IPS-18a (cell line): Measurements from ENCODE around the gene LOC101059915.
"Not testable (repeated sequence)": the region's sequence is repeated elsewhere in the genome, so short reads cannot be mapped to it uniquely, and the experiment has no call there.

Experiments
- H3K27ac ChIP-seq: one replicate; pipeline ENCODE4 v1.5.1; 2013; ENCODE audit warnings: low read length
- H3K27me3 ChIP-seq: one replicate; pipeline ENCODE4 v1.6.1; 2013; ENCODE audit warnings: mild to moderate bottlenecking, low read length; ENCODE audit not compliant: control insufficient read depth, insufficient read depth
- H3K36me3 ChIP-seq: one replicate; pipeline ENCODE4 v1.6.1; 2013; ENCODE audit warnings: low read depth, low read length; ENCODE audit not compliant: control insufficient read depth
- H3K4me1 ChIP-seq: one replicate; pipeline ENCODE4 v1.6.1; 2013; ENCODE audit warnings: low read depth, low read length; ENCODE audit not compliant: control insufficient read depth
- H3K4me3 ChIP-seq: one replicate; pipeline ENCODE4 v1.5.1; 2013; ENCODE audit warnings: low read length
- H3K9ac ChIP-seq: one replicate; pipeline ENCODE4 v1.6.1; 2013; ENCODE audit warnings: mild to moderate bottlenecking, low read length, moderate library complexity
- H3K9me3 ChIP-seq: one replicate; pipeline ENCODE4 v1.6.1; 2013; ENCODE audit warnings: low read depth, low read length; ENCODE audit not compliant: control insufficient read depth

LOC101059915 gene

DNA sequence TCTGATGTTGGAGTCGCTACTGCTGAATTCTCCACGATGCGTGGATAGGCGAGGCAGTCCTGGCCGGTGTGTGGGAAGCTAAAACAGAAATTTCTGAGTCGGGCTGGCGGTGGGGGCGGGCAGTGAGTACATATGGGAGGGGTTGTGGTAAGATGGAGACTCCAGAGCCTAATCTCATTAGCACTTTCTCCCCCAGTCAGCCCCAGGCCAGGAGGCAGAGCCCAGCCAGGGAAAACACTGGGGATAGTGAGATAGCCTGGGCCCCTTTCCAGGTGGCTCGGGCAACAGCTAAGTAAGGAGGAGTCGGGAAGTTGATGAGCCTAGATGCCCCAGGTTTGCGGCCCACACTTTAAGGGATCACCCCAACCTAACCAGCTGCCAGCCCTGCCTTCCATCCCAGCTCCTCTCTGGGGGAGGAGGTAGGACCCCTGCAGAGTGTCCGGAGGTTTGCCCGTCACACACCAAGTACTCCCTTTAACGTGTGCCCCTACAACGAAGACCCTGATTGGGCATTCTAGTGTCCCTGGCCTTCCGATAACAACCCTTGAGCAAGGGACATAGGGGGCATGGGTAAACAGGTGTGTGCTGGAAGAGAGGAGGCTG, 2.4 kb upstream of the LOC101059915 start:
- Histone ChIP-seq H3K4me3 (no peak overlapping the region), H3K27ac (no peak overlapping the region), H3K9ac (no peak overlapping the region), H3K27me3 (no peaks in the 10 kb centered on the region), H3K36me3 (no peaks in the 10 kb centered on the region), H3K4me1 (no peaks in the 10 kb centered on the region), H3K9me3 (peaks cover 2% of the 10 kb centered on the region)

DNA sequence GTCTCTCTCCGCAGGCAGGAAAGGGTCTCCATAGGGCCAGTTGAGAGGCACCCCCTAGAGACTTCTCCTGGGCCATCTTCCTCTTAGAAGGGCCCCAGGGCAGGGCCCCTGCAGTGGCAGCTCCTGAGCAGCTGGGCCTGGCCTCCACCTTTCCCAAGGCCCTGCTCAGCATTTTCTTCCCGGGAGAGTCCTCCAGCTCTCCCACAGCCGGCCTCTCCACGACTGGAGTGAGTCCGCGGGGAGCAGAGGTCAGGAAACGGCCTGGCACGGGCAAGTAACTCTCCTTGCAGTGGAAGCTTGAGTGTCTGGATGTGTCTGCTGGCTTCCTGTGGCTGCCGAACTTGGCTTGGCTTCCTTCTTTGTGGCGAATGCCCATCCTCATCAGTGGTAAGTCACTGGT, 1.6 kb upstream of the LOC101059915 start:
- Histone ChIP-seq H3K4me3 (no peak overlapping the region), H3K27ac (no peak overlapping the region), H3K27me3 (no peaks in the 10 kb centered on the region)

DNA sequence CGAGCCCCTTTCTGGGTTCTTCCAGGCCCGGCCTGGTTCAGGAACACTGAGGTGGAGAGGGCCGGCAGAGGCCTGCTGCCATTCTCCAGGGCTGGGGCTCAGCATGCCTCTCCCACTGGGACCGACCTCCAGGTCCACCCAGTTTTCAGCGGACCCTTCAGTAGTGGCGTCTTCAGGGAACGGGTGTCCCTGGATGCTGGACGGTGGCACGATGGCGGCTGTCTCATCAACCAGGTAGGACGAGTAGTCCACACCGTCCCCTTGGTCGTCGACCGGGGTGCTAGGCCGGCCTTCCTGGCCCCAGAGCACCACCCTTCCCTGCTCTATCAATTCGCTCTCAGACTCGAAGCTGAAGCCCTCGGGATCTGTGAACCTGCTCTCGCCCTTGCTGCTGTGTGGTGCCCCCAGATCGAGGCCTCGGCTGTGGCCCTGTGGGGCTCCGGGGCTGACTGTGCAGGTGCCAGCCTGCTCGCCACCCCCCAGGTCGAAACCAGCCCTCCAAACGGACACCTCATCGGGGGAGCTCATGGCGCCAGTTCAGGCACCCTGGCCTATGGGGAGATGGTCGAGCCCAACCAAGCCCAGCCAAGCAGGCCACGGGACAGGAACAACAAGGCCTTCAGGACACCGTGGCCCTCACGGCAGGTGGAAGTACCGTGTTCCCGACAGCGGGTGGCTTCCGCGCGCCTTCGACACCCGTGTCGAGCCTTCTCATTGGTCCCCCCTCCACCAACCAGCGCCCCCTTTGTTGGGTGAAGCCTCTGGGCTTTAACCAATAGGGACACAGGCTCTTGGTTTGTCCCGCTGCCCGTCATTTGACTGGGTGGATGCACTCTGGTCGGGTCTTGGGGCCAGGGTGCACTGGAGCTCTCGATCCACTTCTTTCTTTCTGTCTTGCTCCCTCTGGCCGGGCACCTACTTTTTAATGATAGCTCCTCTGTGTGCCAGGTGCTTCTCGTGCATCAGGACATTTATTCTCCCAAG, 814 bp upstream of the LOC101059915 start:
- Histone ChIP-seq H3K4me3 (no peak overlapping the region), H3K27ac (no peak overlapping the region), H3K36me3 (no peaks in the 10 kb centered on the region), H3K9me3 (peaks cover 2% of the 10 kb centered on the region), H3K9ac (no peak overlapping the region), H3K4me1 (no peaks in the 10 kb centered on the region), H3K27me3 (no peaks in the 10 kb centered on the region)

More for the DNA sequence above, 1.6 kb upstream of the LOC101059915 start:
- Histone ChIP-seq H3K4me1 (no peaks in the 10 kb centered on the region), H3K9ac (no peak overlapping the region), H3K36me3 (no peaks in the 10 kb centered on the region), H3K9me3 (peaks cover 2% of the 10 kb centered on the region)

- H3K27me3 ChIP-seq = no peaks in the 10 kb centered on the region
- H3K4me3 ChIP-seq = no peak overlapping the region
Observed at GRCh38 chrX:71668248-71668595, 876 bp downstream of the LOC101059915 start.

DNA sequence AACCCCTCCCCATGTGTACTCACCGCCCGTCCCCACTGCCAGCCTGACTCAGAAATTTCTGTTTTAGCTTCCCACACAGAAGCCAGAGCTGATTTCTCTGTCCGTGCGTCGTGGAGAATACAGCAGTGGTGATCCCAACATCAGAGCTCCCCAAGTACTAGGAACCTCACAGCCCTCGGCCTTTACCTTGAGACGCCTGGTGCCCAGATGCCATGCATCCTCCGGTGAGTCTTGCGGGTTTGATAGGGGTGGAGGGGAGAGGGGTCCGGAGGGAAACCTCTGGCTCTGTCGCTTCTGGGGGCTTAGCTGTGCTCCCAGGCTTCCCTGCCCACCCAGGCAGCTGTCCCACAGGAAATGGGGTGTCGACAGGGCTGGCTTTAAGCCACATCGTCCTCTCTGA, 2.1 kb downstream of the LOC101059915 start:
- H3K4me3 ChIP-seq = no peak overlapping the region
- no peak overlapping the region for H3K27ac ChIP-seq
- H3K9me3 ChIP-seq = peaks cover 2% of the 10 kb centered on the region
- H3K4me1 ChIP-seq = no peaks in the 10 kb centered on the region
- no peaks in the 10 kb centered on the region for H3K36me3 ChIP-seq
- no peaks in the 10 kb centered on the region for H3K27me3 ChIP-seq
- no peak overlapping the region for H3K9ac ChIP-seq

More at GRCh38 chrX:71668248-71668595, 876 bp downstream of the LOC101059915 start:
- Histone ChIP-seq H3K36me3 (no peaks in the 10 kb centered on the region), H3K9me3 (peaks cover 2% of the 10 kb centered on the region), H3K27ac (no peak overlapping the region), H3K4me1 (no peaks in the 10 kb centered on the region), H3K9ac (no peak overlapping the region)

GRCh38 chrX:71669947-71670346, 2.6 kb downstream of the LOC101059915 start:
- not testable (repeated sequence) for H3K27me3 ChIP-seq, H3K4me3 ChIP-seq, H3K4me1 ChIP-seq, H3K9ac ChIP-seq, H3K36me3 ChIP-seq, H3K27ac ChIP-seq, H3K9me3 ChIP-seq

DNA sequence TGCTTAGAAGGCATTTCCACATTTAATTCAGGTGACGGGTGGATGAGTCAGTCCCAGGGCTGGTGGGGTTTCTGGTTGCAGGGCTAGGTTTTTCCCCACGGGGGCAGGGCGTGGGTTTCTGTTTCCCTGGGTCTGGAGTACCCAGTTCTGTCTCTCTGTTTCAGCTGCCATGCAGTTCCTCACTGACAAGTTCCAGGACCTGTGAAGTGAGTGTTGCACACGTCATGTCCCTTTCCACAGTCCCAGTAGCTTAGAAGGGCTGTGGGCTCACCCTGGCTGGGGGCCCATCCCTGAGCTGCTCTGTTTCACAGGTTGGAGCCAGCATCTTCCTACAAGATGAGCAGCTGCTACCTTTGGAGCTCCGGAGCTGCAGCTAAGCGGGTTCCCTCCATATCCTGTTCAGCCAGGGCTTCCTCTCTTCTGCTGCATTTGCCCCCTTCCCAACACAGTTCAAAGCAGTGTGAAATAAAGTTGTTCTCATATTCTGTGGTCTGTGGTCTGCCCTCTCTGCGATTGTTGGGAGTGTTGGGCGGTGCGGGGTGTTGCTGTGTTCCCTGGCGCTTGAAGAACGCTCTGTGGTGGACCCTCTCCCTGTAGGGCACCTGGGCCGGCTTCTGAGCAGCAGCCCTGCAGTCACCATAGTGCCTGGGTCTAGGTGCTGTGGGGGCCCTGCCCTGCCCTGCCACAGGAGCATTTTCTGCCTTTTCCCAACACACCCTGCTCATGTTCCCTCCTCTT, 3.9 kb downstream of the LOC101059915 start:
- no peaks in the 10 kb centered on the region for H3K27me3 ChIP-seq
- H3K9me3 ChIP-seq = no peaks in the 10 kb centered on the region

DNA sequence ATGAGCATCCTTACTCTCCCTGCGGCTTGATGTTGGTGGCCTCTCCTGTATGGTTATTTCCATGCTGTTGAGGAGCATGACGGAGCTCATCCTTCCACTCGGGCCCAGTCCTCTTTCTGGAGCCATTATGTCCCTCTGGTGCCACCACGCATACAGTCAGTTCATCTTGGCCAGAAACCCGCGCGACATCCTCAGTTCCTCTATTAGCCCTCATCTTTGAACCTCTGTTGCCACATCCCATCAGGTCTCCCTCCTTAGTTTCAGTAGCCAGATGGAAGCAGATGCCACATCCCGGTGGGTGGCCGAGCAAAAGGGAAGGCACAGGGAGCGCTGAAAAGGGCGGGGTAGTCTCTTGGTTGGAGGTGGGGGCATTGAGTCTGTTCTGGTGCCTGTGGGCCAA, 4.6 kb downstream of the LOC101059915 start:
- Histone ChIP-seq H3K36me3 (no peaks in the 10 kb centered on the region), H3K4me3 (no peak overlapping the region), H3K27ac (no peak overlapping the region), H3K4me1 (no peaks in the 10 kb centered on the region), H3K27me3 (no peaks in the 10 kb centered on the region), H3K9ac (no peak overlapping the region), H3K9me3 (no peaks in the 10 kb centered on the region)

More for the DNA sequence above, 3.9 kb downstream of the LOC101059915 start:
- Histone ChIP-seq H3K9ac (no peak overlapping the region), H3K4me3 (no peak overlapping the region), H3K36me3 (no peaks in the 10 kb centered on the region), H3K27ac (no peak overlapping the region), H3K4me1 (no peaks in the 10 kb centered on the region)

- H3K4me1 ChIP-seq, H3K9ac ChIP-seq, H3K27me3 ChIP-seq, H3K9me3 ChIP-seq, H3K36me3 ChIP-seq, H3K27ac ChIP-seq, H3K4me3 ChIP-seq: not testable (repeated sequence)
Observed at GRCh38 chrX:71675636-71676035, 8.3 kb downstream of the LOC101059915 start.

- not testable (repeated sequence) for H3K9ac ChIP-seq, H3K36me3 ChIP-seq, H3K4me3 ChIP-seq, H3K27me3 ChIP-seq, H3K9me3 ChIP-seq, H3K4me1 ChIP-seq, H3K27ac ChIP-seq
Observed at GRCh38 chrX:71676068-71676795, 8.9 kb downstream of the LOC101059915 start.

DNA sequence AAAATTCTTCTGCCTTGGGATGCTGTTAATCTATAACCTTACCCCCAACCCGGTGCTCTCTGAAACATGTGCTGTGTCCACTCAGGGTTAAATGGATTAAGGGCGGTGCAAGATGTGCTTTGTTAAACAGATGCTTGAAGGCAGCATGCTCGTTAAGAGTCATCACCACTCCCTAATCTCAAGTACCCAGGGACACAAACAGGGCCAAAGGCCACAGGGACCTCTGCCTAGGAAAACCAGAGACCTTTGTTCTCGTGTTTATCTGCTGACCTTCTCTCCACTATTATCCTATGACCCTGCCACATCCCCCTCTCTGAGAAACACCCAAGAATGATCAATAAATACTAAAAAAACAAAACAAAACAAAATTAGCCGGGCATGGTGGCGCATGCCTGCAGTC, 9.8 kb downstream of the LOC101059915 start:
- H3K27me3 ChIP-seq, H3K36me3 ChIP-seq, H3K27ac ChIP-seq, H3K4me3 ChIP-seq, H3K4me1 ChIP-seq, H3K9ac ChIP-seq: not testable (repeated sequence)
- H3K9me3 ChIP-seq = peaks cover 13% of the 10 kb centered on the region
